IPS-20b (cell line): Measurements from ENCODE around the gene LMAN1L.
A peak's percentile ranks its signal among the peaks of the same experiment; 100 is the strongest.
"Not testable (repeated sequence)": the region's sequence is repeated elsewhere in the genome, so short reads cannot be mapped to it uniquely, and the experiment has no call there.

Source experiments
- H3K27ac ChIP-seq: one replicate; pipeline ENCODE4 v1.5.1; 2013; ENCODE audit warnings: low read length
- H3K27me3 ChIP-seq: 2 replicates; pipeline ENCODE4 v1.6.1; 2013; ENCODE audit warnings: mild to moderate bottlenecking, low read length, inconsistent platforms; ENCODE audit not compliant: insufficient read depth
- H3K36me3 ChIP-seq: 2 replicates; pipeline ENCODE4 v1.6.1; 2013; ENCODE audit warnings: low read depth, mild to moderate bottlenecking, inconsistent platforms, low read length, moderate library complexity; ENCODE audit not compliant: insufficient read depth
- H3K4me1 ChIP-seq: 2 replicates; pipeline ENCODE4 v1.6.1; 2013; ENCODE audit warnings: mild to moderate bottlenecking, control low read depth, inconsistent platforms, low read length, moderate library complexity; ENCODE audit not compliant: insufficient read depth
- H3K4me3 ChIP-seq: 2 replicates; pipeline ENCODE4 v1.5.1; 2013; ENCODE audit warnings: mild to moderate bottlenecking, low read length, inconsistent platforms
- H3K9ac ChIP-seq: 2 replicates; pipeline ENCODE4 v1.6.1; 2013; ENCODE audit warnings: low read depth, mild to moderate bottlenecking, inconsistent platforms, low read length, moderate library complexity
- H3K9me3 ChIP-seq: 2 replicates; pipeline ENCODE4 v1.6.1; 2013; ENCODE audit warnings: mild to moderate bottlenecking, low read depth, low read length, inconsistent platforms; ENCODE audit not compliant: insufficient read depth

LMAN1L gene

GRCh38 chr15:74783808-74784175 is 28.8 kb upstream of the LMAN1L start:
- Histone ChIP-seq H3K4me1 (peaks cover 13% of the 10 kb centered on the region), H3K36me3 (no peaks in the 10 kb centered on the region), H3K9me3 (no peaks in the 10 kb centered on the region), H3K27ac (no peak overlapping the region), H3K27me3 (peaks cover 18% of the 10 kb centered on the region), H3K4me3 (peak overlapping the region; percentile 89; the same call in 1 of the 2 replicates), H3K9ac (no peak overlapping the region)

- Histone ChIP-seq H3K27me3 (peaks cover 18% of the 10 kb centered on the region), H3K9ac (no peak overlapping the region), H3K9me3 (no peaks in the 10 kb centered on the region), H3K4me3 (no peak overlapping the region), H3K36me3 (no peaks in the 10 kb centered on the region), H3K27ac (no peak overlapping the region), H3K4me1 (peaks cover 15% of the 10 kb centered on the region)
Observed at GRCh38 chr15:74784426-74785193, 28.0 kb upstream of the LMAN1L start.

GRCh38 chr15:74785194-74786032 is 27.2 kb upstream of the LMAN1L start:
- Histone ChIP-seq H3K4me3 (no peak overlapping the region), H3K27ac (no peak overlapping the region), H3K27me3 (peaks cover 12% of the 10 kb centered on the region), H3K9me3 (no peaks in the 10 kb centered on the region), H3K36me3 (no peaks in the 10 kb centered on the region), H3K4me1 (peaks cover 15% of the 10 kb centered on the region), H3K9ac (no peak overlapping the region)

GRCh38 chr15:74786081-74786480 is 26.6 kb upstream of the LMAN1L start:
- H3K4me1 ChIP-seq: peaks cover 15% of the 10 kb centered on the region
- H3K27me3 ChIP-seq, H3K36me3 ChIP-seq, H3K9ac ChIP-seq, H3K9me3 ChIP-seq, H3K27ac ChIP-seq, H3K4me3 ChIP-seq: not testable (repeated sequence)

- Histone ChIP-seq H3K4me3 (no peak overlapping the region), H3K4me1 (peaks cover 15% of the 10 kb centered on the region), H3K9me3 (no peaks in the 10 kb centered on the region), H3K27ac (no peak overlapping the region), H3K9ac (no peak overlapping the region), H3K36me3 (no peaks in the 10 kb centered on the region), H3K27me3 (peaks cover under 1% of the 10 kb centered on the region; the same call in 1 of the 2 replicates)
Observed at GRCh38 chr15:74786551-74787165, 26.0 kb upstream of the LMAN1L start.

- H3K4me1 ChIP-seq: peaks cover 15% of the 10 kb centered on the region
Observed at GRCh38 chr15:74787251-74788041, 25.2 kb upstream of the LMAN1L start.

GRCh38 chr15:74788042-74788682 is 24.5 kb upstream of the LMAN1L start:
- Histone ChIP-seq H3K27me3 (no peaks in the 10 kb centered on the region), H3K4me1 (peaks cover 15% of the 10 kb centered on the region), H3K27ac (no peak overlapping the region), H3K4me3 (no peak overlapping the region), H3K9ac (no peak overlapping the region), H3K36me3 (no peaks in the 10 kb centered on the region), H3K9me3 (no peaks in the 10 kb centered on the region)

More at GRCh38 chr15:74787251-74788041, 25.2 kb upstream of the LMAN1L start:
- H3K9ac ChIP-seq: no peak overlapping the region
- no peak overlapping the region for H3K4me3 ChIP-seq
- H3K27ac ChIP-seq: no peak overlapping the region
- no peaks in the 10 kb centered on the region for H3K27me3 ChIP-seq
- H3K36me3 ChIP-seq: no peaks in the 10 kb centered on the region
- H3K9me3 ChIP-seq: no peaks in the 10 kb centered on the region

- H3K27ac ChIP-seq: no peak overlapping the region
- H3K36me3 ChIP-seq: no peaks in the 10 kb centered on the region
- H3K4me1 ChIP-seq: peaks cover 15% of the 10 kb centered on the region
- no peak overlapping the region for H3K4me3 ChIP-seq
- H3K9me3 ChIP-seq: no peaks in the 10 kb centered on the region
- no peak overlapping the region for H3K9ac ChIP-seq
- no peaks in the 10 kb centered on the region for H3K27me3 ChIP-seq
Observed at GRCh38 chr15:74788683-74789151, 23.9 kb upstream of the LMAN1L start.

- no peak overlapping the region for H3K9ac ChIP-seq
- peaks cover 15% of the 10 kb centered on the region for H3K4me1 ChIP-seq
- no peaks in the 10 kb centered on the region for H3K27me3 ChIP-seq
- no peak overlapping the region for H3K27ac ChIP-seq
- H3K4me3 ChIP-seq: no peak overlapping the region
- H3K36me3 ChIP-seq: no peaks in the 10 kb centered on the region
- H3K9me3 ChIP-seq: no peaks in the 10 kb centered on the region
Observed at GRCh38 chr15:74789171-74789631, 23.4 kb upstream of the LMAN1L start.

- no peaks in the 10 kb centered on the region for H3K9me3 ChIP-seq
- no peak overlapping the region for H3K27ac ChIP-seq
Observed at GRCh38 chr15:74789741-74790079, 22.9 kb upstream of the LMAN1L start.

More at GRCh38 chr15:74789741-74790079, 22.9 kb upstream of the LMAN1L start:
- Histone ChIP-seq H3K36me3 (no peaks in the 10 kb centered on the region), H3K4me1 (peaks cover 15% of the 10 kb centered on the region), H3K4me3 (no peak overlapping the region), H3K27me3 (no peaks in the 10 kb centered on the region), H3K9ac (no peak overlapping the region)
